ENCODE measurements around the gene DUSP28. TPM values are rescaled to one million over a fixed set of nuclear protein-coding genes. Genes with fewer than 3 reads are reported as not detected.
A peak's percentile ranks its signal among the peaks of the same experiment; 100 is the strongest.

DUSP28 gene
- total and polyA plus RNA-seq, 2 of the 13 experiments (the other 11 are each of a cell fraction or from before 2014, with no cell fraction given), result 5.2 to 8.6 TPM

DNA sequence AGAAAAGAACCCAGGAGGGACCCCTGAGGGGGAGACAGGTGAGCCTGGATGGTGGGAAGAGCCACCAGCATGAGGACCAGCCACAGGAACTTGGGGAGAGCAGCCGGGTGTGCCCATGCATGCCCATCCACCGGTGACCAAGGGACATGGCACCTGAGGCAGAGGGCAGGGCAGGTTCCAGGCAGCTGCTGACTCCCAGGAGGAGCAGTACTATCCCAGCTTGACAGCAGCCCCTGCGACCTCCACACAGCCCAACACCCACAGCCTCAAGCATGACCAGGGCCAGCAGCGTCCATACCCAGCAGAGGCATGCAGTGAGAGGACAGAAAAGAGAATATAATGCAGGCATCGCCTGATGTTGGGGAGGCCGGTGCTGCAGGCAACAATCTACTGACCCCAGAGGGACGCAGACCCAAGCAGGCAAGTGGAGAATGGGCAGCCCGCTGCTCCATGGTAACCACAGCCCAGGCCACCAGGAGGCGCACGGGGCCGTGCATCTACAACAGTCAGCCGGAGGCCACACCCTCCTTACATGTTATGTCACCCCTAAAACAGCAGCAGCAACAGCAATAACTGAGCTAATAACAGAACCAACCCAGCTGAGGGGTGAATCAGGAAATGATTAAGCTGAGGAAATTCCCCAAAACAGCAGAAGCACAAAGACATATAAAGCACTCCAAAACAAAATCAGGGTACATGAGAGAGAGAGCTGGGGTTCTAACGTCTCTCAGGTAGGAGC is 46.4 kb upstream of the DUSP28 start (continued):
- TF ChIP-seq BCLAF1 (IDR thresholded peaks at IDR 0.05), result no peak
- TF ChIP-seq RAD51 (IDR thresholded peaks at IDR 0.05; ENCODE audit: borderline replicate concordance), result no peak
- TF ChIP-seq ZBTB20 (CRISPR knock-in tag; IDR thresholded peaks at IDR 0.05; ENCODE audit: borderline replicate concordance, low read depth), result peak; percentile 32; the same call in 1 of the 2 replicates
- TF ChIP-seq, protein P1, sequence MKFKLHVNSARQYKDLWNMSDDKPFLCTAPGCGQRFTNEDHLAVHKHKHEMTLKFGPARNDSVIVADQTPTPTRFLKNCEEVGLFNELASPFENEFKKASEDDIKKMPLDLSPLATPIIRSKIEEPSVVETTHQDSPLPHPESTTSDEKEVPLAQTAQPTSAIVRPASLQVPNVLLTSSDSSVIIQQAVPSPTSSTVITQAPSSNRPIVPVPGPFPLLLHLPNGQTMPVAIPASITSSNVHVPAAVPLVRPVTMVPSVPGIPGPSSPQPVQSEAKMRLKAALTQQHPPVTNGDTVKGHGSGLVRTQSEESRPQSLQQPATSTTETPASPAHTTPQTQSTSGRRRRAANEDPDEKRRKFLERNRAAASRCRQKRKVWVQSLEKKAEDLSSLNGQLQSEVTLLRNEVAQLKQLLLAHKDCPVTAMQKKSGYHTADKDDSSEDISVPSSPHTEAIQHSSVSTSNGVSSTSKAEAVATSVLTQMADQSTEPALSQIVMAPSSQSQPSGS (CRISPR knock-in tag; IDR thresholded peaks at IDR 0.05), result peak; percentile 73; the same call in 1 of the 2 replicates
- TF ChIP-seq ZNF75D (CRISPR knock-in tag; IDR thresholded peaks at IDR 0.05; ENCODE audit: borderline replicate concordance), result no peak
- no peak for TF ChIP-seq SP1 (IDR thresholded peaks at IDR 0.05)
- TF ChIP-seq SP1 (CRISPR knock-in tag; IDR thresholded peaks at IDR 0.05), result peak; percentile 80
- TF ChIP-seq SAFB2 (CRISPR knock-in tag; IDR thresholded peaks at IDR 0.05; ENCODE audit: borderline replicate concordance, low read depth), result no peak
- TF ChIP-seq, protein P2, sequence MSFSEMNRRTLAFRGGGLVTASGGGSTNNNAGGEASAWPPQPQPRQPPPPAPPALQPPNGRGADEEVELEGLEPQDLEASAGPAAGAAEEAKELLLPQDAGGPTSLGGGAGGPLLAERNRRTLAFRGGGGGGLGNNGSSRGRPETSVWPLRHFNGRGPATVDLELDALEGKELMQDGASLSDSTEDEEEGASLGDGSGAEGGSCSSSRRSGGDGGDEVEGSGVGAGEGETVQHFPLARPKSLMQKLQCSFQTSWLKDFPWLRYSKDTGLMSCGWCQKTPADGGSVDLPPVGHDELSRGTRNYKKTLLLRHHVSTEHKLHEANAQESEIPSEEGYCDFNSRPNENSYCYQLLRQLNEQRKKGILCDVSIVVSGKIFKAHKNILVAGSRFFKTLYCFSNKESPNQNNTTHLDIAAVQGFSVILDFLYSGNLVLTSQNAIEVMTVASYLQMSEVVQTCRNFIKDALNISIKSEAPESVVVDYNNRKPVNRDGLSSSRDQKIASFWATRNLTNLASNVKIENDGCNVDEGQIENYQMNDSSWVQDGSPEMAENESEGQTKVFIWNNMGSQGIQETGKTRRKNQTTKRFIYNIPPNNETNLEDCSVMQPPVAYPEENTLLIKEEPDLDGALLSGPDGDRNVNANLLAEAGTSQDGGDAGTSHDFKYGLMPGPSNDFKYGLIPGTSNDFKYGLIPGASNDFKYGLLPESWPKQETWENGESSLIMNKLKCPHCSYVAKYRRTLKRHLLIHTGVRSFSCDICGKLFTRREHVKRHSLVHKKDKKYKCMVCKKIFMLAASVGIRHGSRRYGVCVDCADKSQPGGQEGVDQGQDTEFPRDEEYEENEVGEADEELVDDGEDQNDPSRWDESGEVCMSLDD (CRISPR knock-in tag; IDR thresholded peaks at IDR 0.05; ENCODE audit: borderline replicate concordance), result no peak
- TF ChIP-seq GMEB1 (CRISPR knock-in tag; IDR thresholded peaks at IDR 0.05; ENCODE audit: borderline replicate concordance), result no peak
- TF ChIP-seq ZNF891 (CRISPR knock-in tag; IDR thresholded peaks at IDR 0.05), result peak; percentile 64; the same call in 1 of the 2 replicates
- TF ChIP-seq ELF3 (CRISPR knock-in tag; IDR thresholded peaks at IDR 0.05), result peak; percentile 38; the same call in 1 of the 2 replicates
- no peak for TF ChIP-seq ZNF724P (CRISPR knock-in tag; IDR thresholded peaks at IDR 0.05; ENCODE audit: borderline replicate concordance)
- TF ChIP-seq ZBTB43 (CRISPR knock-in tag; conservative IDR thresholded peaks at IDR 0.05), result no peak
- TF ChIP-seq ZC3H4 (CRISPR knock-in tag; IDR thresholded peaks at IDR 0.05; ENCODE audit: borderline replicate concordance), result no peak
- peak; percentile 49 to 76; a peak in 2 of 4 replicates for TF ChIP-seq HMGXB4 (CRISPR knock-in tag; IDR thresholded peaks at IDR 0.05; ENCODE audit: borderline replicate concordance in 1 of 2, low read depth in 1 of 2)
